ENCODE measurements around the gene MARCHF9.

DNA sequence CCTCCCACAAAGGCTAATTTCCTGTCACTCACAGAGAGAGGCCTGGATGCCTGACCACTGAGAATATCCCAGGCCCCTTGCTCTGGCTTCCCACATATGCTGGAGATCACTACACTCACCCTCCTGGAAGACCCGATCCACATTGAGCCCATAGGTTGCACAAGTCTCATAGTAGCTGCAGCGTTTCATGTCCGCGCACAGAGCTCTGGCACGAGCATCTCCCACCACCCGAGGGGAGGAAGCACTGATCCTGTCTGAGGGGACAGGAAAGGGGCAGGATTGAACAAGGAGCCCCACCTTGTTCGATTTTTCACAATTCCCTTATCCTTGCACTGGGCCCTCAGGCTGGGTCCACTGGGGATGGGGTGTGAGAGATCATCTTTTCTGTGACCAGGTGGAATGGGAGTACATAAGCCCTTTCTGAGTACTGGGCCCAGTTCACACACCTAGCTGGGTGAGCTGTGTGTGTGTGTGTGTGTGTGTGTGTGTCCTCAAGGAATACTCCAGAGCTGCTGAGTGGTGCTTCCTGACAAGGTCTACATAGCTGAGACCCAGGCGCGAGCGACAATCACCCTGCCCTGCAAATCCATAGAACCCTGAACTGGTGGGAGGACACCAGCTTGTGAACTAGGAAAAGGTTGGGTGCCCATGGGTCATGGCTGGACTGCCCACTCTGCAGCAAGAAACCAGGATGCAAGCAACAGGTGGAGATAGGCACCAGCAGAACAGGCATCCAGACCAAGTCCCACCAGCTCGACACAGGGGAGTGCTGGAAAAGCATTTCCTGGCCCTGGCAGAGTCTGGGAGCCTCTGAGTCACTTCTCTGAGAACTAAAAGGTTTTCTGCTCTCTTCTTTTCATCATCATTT lies 21.9 kb upstream of the MARCHF9 start:
- TF ChIP-seq, protein P1, sequence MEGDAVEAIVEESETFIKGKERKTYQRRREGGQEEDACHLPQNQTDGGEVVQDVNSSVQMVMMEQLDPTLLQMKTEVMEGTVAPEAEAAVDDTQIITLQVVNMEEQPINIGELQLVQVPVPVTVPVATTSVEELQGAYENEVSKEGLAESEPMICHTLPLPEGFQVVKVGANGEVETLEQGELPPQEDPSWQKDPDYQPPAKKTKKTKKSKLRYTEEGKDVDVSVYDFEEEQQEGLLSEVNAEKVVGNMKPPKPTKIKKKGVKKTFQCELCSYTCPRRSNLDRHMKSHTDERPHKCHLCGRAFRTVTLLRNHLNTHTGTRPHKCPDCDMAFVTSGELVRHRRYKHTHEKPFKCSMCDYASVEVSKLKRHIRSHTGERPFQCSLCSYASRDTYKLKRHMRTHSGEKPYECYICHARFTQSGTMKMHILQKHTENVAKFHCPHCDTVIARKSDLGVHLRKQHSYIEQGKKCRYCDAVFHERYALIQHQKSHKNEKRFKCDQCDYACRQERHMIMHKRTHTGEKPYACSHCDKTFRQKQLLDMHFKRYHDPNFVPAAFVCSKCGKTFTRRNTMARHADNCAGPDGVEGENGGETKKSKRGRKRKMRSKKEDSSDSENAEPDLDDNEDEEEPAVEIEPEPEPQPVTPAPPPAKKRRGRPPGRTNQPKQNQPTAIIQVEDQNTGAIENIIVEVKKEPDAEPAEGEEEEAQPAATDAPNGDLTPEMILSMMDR (IDR thresholded peaks at IDR 0.05): no peak
- TF ChIP-seq POLR2A (IDR thresholded peaks at IDR 0.05): no peak

Data from lower leg skin (tissue), 3 donors.